ENCODE results near the gene RBKS. TPM values are rescaled to one million over a fixed set of nuclear protein-coding genes. Genes with fewer than 3 reads are reported as not detected.

RBKS gene
- total and polyA plus RNA-seq, 2 donors from 2014 or later = 10.3 to 28.7 TPM

- Histone ChIP-seq H3K9me3 (ENCODE audit: control insufficient read depth in 2 of 3, insufficient read depth in 1 of 3, low read length in 3 of 3) (peaks cover 0 to 3% (median 0%) of the 10 kb centered on the region in 3 donors), H3K27ac (ENCODE audit: low read depth in 2 of 2, low read length in 2 of 2) (no peak overlapping the region), H3K9ac (ENCODE audit: low read length in 3 of 3) (no peak overlapping the region), H3K36me3 (ENCODE audit: control insufficient read depth in 2 of 3, insufficient read depth in 3 of 3, low read length in 3 of 3) (no peaks in the 10 kb centered on the region), H3K27me3 (ENCODE audit: control insufficient read depth, insufficient read depth, low read length) (no peaks in the 10 kb centered on the region), H3K4me1 (ENCODE audit: control insufficient read depth in 2 of 3, insufficient read depth in 2 of 3, low read depth in 1 of 3, low read length in 3 of 3) (peaks cover 0 to 5% (median 4%) of the 10 kb centered on the region in 3 donors), H3K4me3 (ENCODE audit: low read length in 3 of 3) (no peak overlapping the region)
- FAIRE-seq = no peak
- intact Hi-C loops (cut with DNase I) = no loop called here
- TF ChIP-seq CTCF (IDR thresholded peaks at IDR 0.05; ENCODE audit: borderline replicate concordance, extremely low read depth, insufficient read depth) = no peak
- DNase-seq = no peak
Measured at GRCh38 chr2:27790796-27791195, 99.4 kb downstream of the RBKS start.

- FAIRE-seq (no peak), DNase-seq (no peak)
- H3K27me3 ChIP-seq (ENCODE audit: control insufficient read depth, insufficient read depth, low read length) = no peaks in the 10 kb centered on the region
- H3K9me3 ChIP-seq (ENCODE audit: control insufficient read depth in 2 of 3, insufficient read depth in 1 of 3, low read length in 3 of 3) = no peaks in the 10 kb centered on the region
- intact Hi-C loops (cut with DNase I) = no loop called here
- peaks cover 0 to 7% (median 0%) of the 10 kb centered on the region in 3 donors for H3K36me3 ChIP-seq (ENCODE audit: control insufficient read depth in 2 of 3, insufficient read depth in 3 of 3, low read length in 3 of 3)
- H3K4me1 ChIP-seq (ENCODE audit: control insufficient read depth in 2 of 3, insufficient read depth in 2 of 3, low read depth in 1 of 3, low read length in 3 of 3) = peaks cover 0 to 4% (median 0%) of the 10 kb centered on the region in 3 donors
- H3K27ac ChIP-seq (ENCODE audit: low read depth in 2 of 2, low read length in 2 of 2) = no peak overlapping the region
- no peak overlapping the region for H3K9ac ChIP-seq (ENCODE audit: low read length in 3 of 3)
- TF ChIP-seq CTCF (IDR thresholded peaks at IDR 0.05; ENCODE audit: borderline replicate concordance, extremely low read depth, insufficient read depth) = no peak
- H3K4me3 ChIP-seq (ENCODE audit: low read length in 3 of 3) = no peak overlapping the region
Measured at GRCh38 chr2:27782701-27783100, 107.5 kb downstream of the RBKS start.

GRCh38 chr2:27781496-27781895 lies 108.7 kb downstream of the RBKS start:
- no peak overlapping the region for H3K27ac ChIP-seq (ENCODE audit: low read depth in 2 of 2, low read length in 2 of 2)
- no peak overlapping the region for H3K4me3 ChIP-seq (ENCODE audit: low read length in 3 of 3)
- DNase-seq = no peak
- no peak for FAIRE-seq
- no peak for TF ChIP-seq CTCF (IDR thresholded peaks at IDR 0.05; ENCODE audit: borderline replicate concordance, extremely low read depth, insufficient read depth)
- intact Hi-C loops (cut with DNase I) = no loop called here
- H3K9ac ChIP-seq (ENCODE audit: low read length in 3 of 3) = no peak overlapping the region
- H3K27me3 ChIP-seq (ENCODE audit: control insufficient read depth, insufficient read depth, low read length) = no peaks in the 10 kb centered on the region
- H3K4me1 ChIP-seq (ENCODE audit: control insufficient read depth in 2 of 3, insufficient read depth in 2 of 3, low read depth in 1 of 3, low read length in 3 of 3) = peaks cover 0 to 10% (median 0%) of the 10 kb centered on the region in 3 donors
- peaks cover 0 to 7% (median 0%) of the 10 kb centered on the region in 3 donors for H3K36me3 ChIP-seq (ENCODE audit: control insufficient read depth in 2 of 3, insufficient read depth in 3 of 3, low read length in 3 of 3)
- no peaks in the 10 kb centered on the region for H3K9me3 ChIP-seq (ENCODE audit: control insufficient read depth in 2 of 3, insufficient read depth in 1 of 3, low read length in 3 of 3)

All from kidney (tissue), 14 donors.